GM12891 (cell line): ENCODE measurements around the gene CHAC1.

ENCODE experiments used
- PAX5 ChIP-seq: IDR thresholded peaks from 2 replicates; pipeline ENCODE4 v1.6.1; 2011; ENCODE audit warnings: low read length, moderate library complexity, mild to moderate bottlenecking; ENCODE audit not compliant: insufficient read depth, severe bottlenecking
- POLR2A ChIP-seq: IDR thresholded peaks from 2 replicates; pipeline ENCODE4 v1.6.1; 2011; ENCODE audit warnings: low read depth, low read length, control low read depth
- SPI1 ChIP-seq: IDR thresholded peaks from 2 replicates; pipeline ENCODE4 v1.6.1; 2011; ENCODE audit warnings: low read depth, low read length, control low read depth
- TAF1 ChIP-seq: IDR thresholded peaks from 2 replicates; pipeline ENCODE4 v1.6.1; 2011; ENCODE audit warnings: low read depth, low read length, control low read depth

DNA sequence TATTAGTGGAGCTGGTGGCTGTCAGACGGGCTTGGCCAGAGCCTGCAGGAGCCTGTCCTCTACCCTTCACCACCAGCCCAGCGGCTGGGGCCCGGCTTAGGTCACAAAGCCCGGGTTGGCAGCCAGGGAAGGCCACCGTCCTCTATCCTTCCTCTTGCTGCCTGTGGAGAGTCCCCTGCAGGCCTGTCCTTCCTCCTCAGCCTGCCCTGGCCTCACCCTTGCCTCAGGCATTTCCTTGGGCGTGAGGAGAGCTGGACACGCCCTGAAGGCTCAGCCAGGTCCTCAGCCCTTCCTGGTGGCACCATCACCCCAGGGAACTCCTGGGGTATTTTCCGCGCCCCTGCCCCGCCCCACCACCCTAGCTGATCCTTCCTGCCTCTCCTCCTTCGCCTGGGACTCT lies 7.7 kb downstream of the CHAC1 start:
- TF ChIP-seq POLR2A (no peak), PAX5 (no peak), TAF1 (no peak), SPI1 (no peak)
